ENCODE results near the gene SCRN2. TPM values are rescaled to one million over a fixed set of nuclear protein-coding genes. Genes with fewer than 3 reads are reported as not detected.
A peak's percentile ranks its signal among the peaks of the same experiment; 100 is the strongest.

The SCRN2 gene
- total RNA-seq, 1 experiment from 2014 or later: 73.6 TPM

DNA sequence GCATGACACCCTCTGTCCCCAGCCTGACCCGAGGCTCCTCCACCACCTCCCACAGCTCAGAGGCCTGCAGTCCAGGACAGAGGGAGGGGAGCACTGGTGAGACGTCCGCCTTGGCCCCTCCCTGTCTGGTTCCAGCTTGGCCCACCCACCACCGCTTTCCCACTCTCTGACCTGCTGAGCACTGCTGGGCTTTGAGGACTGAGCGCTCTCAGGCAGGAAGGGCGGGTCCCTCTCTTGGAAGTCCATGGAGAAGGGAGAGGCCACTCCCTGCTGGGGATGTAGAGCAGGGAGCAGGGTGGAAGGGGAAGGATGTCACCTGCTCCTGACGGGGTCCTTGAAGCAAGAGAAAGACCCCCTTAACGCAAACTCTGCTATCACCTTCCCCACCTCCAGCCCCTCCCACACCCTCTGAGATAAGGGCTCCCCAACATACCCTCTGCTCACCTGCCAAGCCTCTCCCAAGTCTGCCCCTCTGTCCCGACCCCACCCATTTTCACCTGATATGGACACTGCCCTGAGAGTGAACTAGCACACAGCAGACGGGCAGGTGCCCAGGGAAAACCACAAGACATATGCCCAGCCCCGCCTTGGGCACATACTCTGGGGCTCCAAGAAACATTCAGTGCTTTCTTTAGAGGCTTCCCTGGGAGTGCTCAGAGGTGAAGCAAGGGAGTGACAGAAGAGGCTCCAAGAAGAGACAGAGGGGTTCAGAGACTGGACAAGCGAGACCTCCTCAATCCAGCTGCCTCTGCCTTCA lies 20.9 kb downstream of the SCRN2 start:
- Histone ChIP-seq H3K4me1 (peaks cover 9% of the 10 kb centered on the region), H3K9me3 (no peaks in the 10 kb centered on the region), H3K4me3 (ENCODE audit: low read depth, low read length) (peak overlapping the region; percentile 75), H3K36me3 (ENCODE audit: control insufficient read depth, insufficient read depth, low read length) (peaks cover 7% of the 10 kb centered on the region), H3K27me3 (replicated peaks; ENCODE audit: control insufficient read depth, insufficient read depth, low read length) (no peaks in the 10 kb centered on the region)
- H3K36me3 Mint-ChIP-seq (ENCODE audit: insufficient read depth, unreplicated experiment): peaks cover 15% of the 10 kb centered on the region
- ChIA-PET CTCF (interaction anchor here (1.3 to 2.2 kb wide), 3 partner anchors 10 to 70 kb away, joined by 3 to 10 read pairs (median 10); no protein-coding TSS in a partner anchor), POLR2A (no interaction called here)
- no peaks in the 10 kb centered on the region for H3K9me3 Mint-ChIP-seq (ENCODE audit: unreplicated experiment)
- H3K27me3 Mint-ChIP-seq (ENCODE audit: insufficient read depth, unreplicated experiment): no peaks in the 10 kb centered on the region
- no TSS peak for BruUV-seq (replicated peaks)
- peak in 1 of 2 experiments; percentile 66 for DNase-seq
- TF ChIP-seq, protein P1, sequence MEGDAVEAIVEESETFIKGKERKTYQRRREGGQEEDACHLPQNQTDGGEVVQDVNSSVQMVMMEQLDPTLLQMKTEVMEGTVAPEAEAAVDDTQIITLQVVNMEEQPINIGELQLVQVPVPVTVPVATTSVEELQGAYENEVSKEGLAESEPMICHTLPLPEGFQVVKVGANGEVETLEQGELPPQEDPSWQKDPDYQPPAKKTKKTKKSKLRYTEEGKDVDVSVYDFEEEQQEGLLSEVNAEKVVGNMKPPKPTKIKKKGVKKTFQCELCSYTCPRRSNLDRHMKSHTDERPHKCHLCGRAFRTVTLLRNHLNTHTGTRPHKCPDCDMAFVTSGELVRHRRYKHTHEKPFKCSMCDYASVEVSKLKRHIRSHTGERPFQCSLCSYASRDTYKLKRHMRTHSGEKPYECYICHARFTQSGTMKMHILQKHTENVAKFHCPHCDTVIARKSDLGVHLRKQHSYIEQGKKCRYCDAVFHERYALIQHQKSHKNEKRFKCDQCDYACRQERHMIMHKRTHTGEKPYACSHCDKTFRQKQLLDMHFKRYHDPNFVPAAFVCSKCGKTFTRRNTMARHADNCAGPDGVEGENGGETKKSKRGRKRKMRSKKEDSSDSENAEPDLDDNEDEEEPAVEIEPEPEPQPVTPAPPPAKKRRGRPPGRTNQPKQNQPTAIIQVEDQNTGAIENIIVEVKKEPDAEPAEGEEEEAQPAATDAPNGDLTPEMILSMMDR (IDR thresholded peaks at IDR 0.05; ENCODE audit: insufficient read depth in 1 of 2, low read depth in 1 of 2, low read length in 1 of 2, severe bottlenecking in 1 of 2, unreplicated experiment in 1 of 2): no peak
- peak overlapping the region; percentile 98 for H3K4me3 Mint-ChIP-seq (ENCODE audit: unreplicated experiment)
- intact Hi-C loops (cut with micrococcal nuclease; ENCODE audit: unreplicated experiment): no loop called here
- peaks cover 18% of the 10 kb centered on the region for H3K4me1 Mint-ChIP-seq (ENCODE audit: low read depth, unreplicated experiment)
- H3K27ac Mint-ChIP-seq (ENCODE audit: unreplicated experiment): peak overlapping the region; percentile 92

DNA sequence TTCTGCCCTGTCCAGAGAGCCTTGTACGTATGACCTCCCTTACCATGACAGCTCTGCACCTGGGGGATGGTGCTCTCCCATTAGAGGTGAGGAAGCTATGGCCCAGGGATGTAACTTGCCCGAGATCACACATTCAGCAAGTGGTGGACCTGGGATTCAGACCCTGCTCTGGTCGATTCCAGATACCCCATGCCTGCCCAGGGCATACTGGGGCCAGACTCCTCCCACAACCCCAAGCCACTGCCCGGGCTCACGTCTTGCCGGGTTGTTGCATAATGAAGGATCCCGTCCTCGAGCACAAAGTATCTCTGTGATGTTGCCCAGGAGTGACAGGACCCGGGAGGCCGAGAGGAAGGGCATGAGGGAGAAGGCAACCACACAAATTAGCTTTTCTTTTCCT lies 21.6 kb downstream of the SCRN2 start:
- intact Hi-C loops (cut with micrococcal nuclease; ENCODE audit: unreplicated experiment): no loop called here
- ChIA-PET CTCF (interaction anchor here (1.3 kb wide), 1 partner anchor 70 kb away, joined by 3 read pairs; no protein-coding TSS in a partner anchor), POLR2A (interaction anchor here (1.7 kb wide), 1 partner anchor 12 kb away, joined by 5 read pairs; the partner anchor contains the start of genes LRRC46 and MRPL10)
- no peaks in the 10 kb centered on the region for H3K27me3 Mint-ChIP-seq (ENCODE audit: insufficient read depth, unreplicated experiment)
- peaks cover 8% of the 10 kb centered on the region for H3K36me3 Mint-ChIP-seq (ENCODE audit: insufficient read depth, unreplicated experiment)
- TF ChIP-seq, protein P1 (IDR thresholded peaks at IDR 0.05; ENCODE audit: insufficient read depth in 1 of 2, low read depth in 1 of 2, low read length in 1 of 2, severe bottlenecking in 1 of 2, unreplicated experiment in 1 of 2): no peak
- peaks cover 9% of the 10 kb centered on the region for H3K4me1 ChIP-seq
- peaks cover 18% of the 10 kb centered on the region for H3K4me1 Mint-ChIP-seq (ENCODE audit: low read depth, unreplicated experiment)
- H3K9me3 ChIP-seq: no peaks in the 10 kb centered on the region
- no peaks in the 10 kb centered on the region for H3K27me3 ChIP-seq (replicated peaks; ENCODE audit: control insufficient read depth, insufficient read depth, low read length)
- H3K4me3 ChIP-seq (ENCODE audit: low read depth, low read length): no peak overlapping the region
- H3K9me3 Mint-ChIP-seq (ENCODE audit: unreplicated experiment): no peaks in the 10 kb centered on the region
- H3K36me3 ChIP-seq (ENCODE audit: control insufficient read depth, insufficient read depth, low read length): peaks cover 7% of the 10 kb centered on the region
- BruUV-seq (replicated peaks): no TSS peak
- H3K27ac Mint-ChIP-seq (ENCODE audit: unreplicated experiment): no peak overlapping the region
- H3K4me3 Mint-ChIP-seq (ENCODE audit: unreplicated experiment): no peak overlapping the region
- peak in 1 of 2 experiments; percentile 47 for DNase-seq

DNA sequence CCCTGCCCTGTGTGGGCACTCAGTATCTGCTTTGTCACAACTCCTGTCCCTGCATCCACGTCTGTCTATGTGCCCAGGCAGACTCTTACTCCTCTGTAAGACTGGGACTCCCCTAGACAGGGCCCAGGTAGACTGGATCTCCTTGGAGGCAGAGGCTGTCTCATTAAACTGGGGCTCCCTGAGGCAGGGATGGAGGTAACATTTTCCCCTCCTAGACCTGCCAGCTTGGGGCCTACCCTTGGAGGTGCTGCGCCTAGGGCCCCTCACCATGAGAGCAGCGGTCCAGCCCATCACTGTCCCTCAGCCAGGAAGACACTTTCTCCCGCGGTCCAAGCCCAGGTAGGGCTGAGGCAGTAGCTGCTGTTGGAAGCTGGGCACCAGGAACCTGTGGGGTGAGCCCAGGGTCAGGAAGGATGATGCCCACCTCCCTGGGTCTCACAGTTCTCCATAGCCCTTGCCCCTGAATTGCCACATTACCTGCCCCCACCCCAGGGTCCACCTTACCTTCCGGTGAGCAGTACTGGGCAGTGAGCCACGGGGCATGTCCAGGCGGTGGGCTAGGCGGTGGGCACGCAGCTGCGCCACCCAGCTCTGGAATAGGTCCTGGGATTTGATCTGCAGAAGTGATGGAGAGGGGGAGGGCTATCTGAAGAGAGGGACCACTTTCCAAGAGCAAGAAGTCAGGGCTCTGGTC lies 22.9 kb downstream of the SCRN2 start:
- Histone ChIP-seq H3K4me3 (ENCODE audit: low read depth, low read length) (no peak overlapping the region), H3K4me1 (peaks cover 9% of the 10 kb centered on the region), H3K36me3 (ENCODE audit: control insufficient read depth, insufficient read depth, low read length) (peaks cover 4% of the 10 kb centered on the region), H3K27me3 (replicated peaks; ENCODE audit: control insufficient read depth, insufficient read depth, low read length) (no peaks in the 10 kb centered on the region), H3K9me3 (no peaks in the 10 kb centered on the region)
- no peaks in the 10 kb centered on the region for H3K27me3 Mint-ChIP-seq (ENCODE audit: insufficient read depth, unreplicated experiment)
- no peak overlapping the region for H3K27ac Mint-ChIP-seq (ENCODE audit: unreplicated experiment)
- BruUV-seq (replicated peaks): no TSS peak
- peaks cover 18% of the 10 kb centered on the region for H3K4me1 Mint-ChIP-seq (ENCODE audit: low read depth, unreplicated experiment)
- H3K9me3 Mint-ChIP-seq (ENCODE audit: unreplicated experiment): no peaks in the 10 kb centered on the region
- peaks cover 6% of the 10 kb centered on the region for H3K36me3 Mint-ChIP-seq (ENCODE audit: insufficient read depth, unreplicated experiment)
- H3K4me3 Mint-ChIP-seq (ENCODE audit: unreplicated experiment): no peak overlapping the region
- intact Hi-C loops (cut with micrococcal nuclease; ENCODE audit: unreplicated experiment): no loop called here
- ChIA-PET POLR2A (interaction anchor here (1.7 kb wide), 1 partner anchor 13 kb away, joined by 5 read pairs; the partner anchor contains the start of genes LRRC46 and MRPL10), CTCF (interaction anchor here (0.6 kb wide), 2 partner anchors 52 to 670 kb away, joined by 3 to 6 read pairs; no protein-coding TSS in a partner anchor)
- TF ChIP-seq, protein P1 (IDR thresholded peaks at IDR 0.05; ENCODE audit: insufficient read depth in 1 of 2, low read depth in 1 of 2, low read length in 1 of 2, severe bottlenecking in 1 of 2, unreplicated experiment in 1 of 2): no peak
- peak in 1 of 2 experiments; percentile 48 for DNase-seq
